ENCODE results near the gene NPHP4.

Gene NPHP4

DNA sequence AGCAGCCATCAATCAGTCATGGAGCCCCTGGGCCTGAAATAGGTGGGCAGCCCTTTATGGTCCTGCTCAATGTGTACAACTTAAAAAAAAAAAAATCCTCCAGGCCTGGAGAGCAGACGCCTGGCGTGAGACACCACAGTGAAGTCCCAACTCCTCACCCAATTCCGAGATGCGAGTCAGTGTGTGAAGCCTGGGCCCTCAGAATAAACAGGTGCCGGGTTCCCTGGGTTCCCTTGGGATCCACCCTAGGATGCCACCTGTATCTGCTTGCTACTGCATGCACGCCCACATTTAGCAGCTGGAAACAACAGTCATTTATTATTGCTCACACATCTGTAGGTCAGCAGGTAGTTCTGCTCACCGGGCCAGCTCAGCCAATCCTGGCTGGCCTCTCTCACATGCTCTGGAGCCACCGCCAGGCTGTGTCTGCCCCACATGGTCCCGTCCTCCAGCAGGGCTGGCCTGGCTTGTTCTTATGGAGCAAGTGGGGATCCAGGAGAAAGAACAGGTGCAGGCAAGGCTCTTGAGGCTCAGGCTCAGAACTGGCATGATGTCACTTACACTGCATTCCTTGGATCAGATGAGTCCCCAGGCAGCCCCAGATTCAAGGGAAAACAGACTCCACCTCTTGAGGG, 172.7 kb downstream of the NPHP4 start:
- no peak for DNase-seq

DNA sequence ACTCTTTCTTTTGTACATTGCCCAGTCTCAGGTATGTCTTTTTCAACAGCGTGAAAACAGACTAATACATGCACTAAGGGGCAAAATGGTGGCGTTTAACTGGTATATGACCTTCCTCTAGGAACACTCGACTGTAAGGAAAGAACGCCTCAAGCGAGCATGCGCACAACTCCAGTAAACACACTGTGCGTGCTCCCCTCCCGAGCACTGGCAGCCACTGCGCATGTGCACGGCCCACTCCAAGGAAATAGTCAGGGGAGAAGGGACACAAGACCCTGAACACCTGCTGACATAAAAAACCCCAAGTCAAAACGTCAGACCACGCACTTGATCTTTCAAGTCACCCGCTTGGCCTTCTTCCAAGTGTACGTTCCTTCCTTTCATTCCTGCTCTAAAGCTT, 173.5 kb downstream of the NPHP4 start:
- DNase-seq = no peak

DNA sequence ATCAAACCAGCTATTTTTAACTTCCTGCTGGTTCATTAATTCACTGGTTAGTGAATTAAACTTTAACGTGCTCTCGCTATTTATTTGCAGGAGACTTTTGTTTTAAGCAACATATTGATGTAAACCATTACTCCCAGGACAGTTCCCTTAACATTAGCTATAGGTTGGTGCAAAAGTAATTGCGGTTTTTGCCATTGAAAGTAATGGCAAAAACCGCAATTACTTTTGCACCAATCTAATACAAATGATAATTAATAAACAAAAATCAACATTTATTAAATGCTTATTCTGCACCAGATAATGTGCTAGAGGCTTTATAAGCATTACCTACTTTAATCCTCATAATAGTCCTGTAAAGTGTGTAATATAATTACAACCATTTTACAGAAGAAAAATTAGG, 176.5 kb downstream of the NPHP4 start:
- DNase-seq = no peak

DNA sequence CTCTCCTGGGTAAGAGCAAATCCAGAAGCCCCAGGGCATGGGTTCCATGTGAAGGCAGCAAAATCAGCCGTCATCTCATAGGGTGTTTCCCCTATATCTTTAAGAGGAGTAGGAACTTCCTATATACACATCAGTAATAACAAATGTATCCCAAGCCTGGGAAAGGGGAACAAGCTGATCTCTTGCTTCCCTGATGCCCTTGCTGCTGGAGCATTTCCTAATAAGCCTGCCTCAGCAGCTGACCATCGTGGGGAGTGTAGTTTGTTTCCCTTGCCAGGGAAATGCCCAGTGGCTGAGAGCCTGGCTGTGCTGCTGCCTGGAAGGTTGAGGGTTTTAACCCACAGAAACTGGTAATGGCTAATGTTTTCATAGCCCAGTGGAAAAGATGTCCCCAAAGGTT, 177.0 kb downstream of the NPHP4 start:
- DNase-seq = no peak

DNA sequence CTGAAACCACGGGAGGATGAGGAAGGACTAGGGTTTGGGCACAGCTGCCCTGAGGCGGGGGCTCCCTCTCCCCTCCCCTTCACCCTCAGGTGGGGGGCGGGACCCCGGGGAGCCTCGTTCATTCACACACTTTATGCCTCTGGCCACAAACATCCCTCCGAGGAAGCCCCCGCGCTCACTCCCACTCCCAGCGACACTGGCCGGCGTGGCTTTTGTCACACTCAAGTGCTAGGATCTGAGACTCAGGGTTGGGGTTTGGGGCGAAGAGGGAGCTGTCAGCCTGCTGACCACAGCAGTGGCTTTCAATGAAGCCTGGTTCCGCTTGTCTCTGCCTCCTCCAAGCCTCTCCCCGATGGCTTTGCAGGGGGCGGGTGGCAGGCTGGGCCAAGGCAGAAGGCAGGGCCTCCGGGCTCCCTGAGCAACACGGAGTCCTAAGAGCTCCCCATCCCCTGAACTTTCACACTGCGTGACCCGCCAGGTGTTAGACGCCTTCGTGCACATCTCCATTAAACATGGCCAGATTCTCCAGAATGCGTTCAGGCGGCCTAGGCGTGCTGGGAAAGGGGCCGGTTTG, 178.1 kb downstream of the NPHP4 start:
- DNase-seq = no peak

DNA sequence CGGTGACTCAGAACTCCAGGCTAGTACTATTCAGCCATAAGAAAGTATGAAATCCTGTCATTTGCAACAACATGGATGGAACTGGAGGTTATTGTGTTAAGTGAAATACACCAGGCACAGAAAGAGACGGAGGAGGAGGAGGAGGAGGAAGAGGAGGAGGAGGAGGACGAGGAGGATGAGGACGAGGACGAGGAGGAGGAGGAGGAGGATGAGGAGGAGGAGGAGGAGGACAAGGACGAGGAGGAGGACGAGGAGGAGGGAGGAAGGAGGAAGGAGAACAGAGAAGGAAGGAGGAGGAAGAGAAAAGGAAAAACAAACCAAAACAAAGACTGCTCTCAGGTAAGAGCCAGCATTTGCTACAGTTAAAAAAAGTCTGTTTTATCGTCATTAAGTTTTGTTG, 178.7 kb downstream of the NPHP4 start:
- no peak for DNase-seq

Measured in NCI-H748 treated with DMSO at 0.1 percent for 48 hours (cell line).